ENCODE results near the gene P3H2.

- TF ChIP-seq, protein P1, sequence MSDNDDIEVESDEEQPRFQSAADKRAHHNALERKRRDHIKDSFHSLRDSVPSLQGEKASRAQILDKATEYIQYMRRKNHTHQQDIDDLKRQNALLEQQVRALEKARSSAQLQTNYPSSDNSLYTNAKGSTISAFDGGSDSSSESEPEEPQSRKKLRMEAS (IDR thresholded peaks at IDR 0.05; ENCODE audit: low read depth, low read length): no peak
- no peak for TF ChIP-seq CTCF (IDR thresholded peaks at IDR 0.05; ENCODE audit: low read depth, low read length)
- no peak for TF ChIP-seq POLR2A (IDR thresholded peaks at IDR 0.05; ENCODE audit: extremely low read depth, insufficient read length)
- no peak for TF ChIP-seq MYC (IDR thresholded peaks at IDR 0.05; ENCODE audit: low read depth, low read length)
Observed at GRCh38 chr3:190158261-190158660, 37.6 kb upstream of the P3H2 start.

All from NB4 (cell line).